Dedifferentiated amniotic fluid mesenchymal stem cell (primary cell): ENCODE data around the gene MAD2L1.
"Not testable (repeated sequence)": the region's sequence is repeated elsewhere in the genome, so short reads cannot be mapped to it uniquely, and the experiment has no call there.

ENCODE experiments used
- DNase-seq: peaks from one replicate; pipeline ENCODE4 v3.0.0-alpha.2; 2016; ENCODE audit errors: extremely low spot score

MAD2L1 gene

DNA sequence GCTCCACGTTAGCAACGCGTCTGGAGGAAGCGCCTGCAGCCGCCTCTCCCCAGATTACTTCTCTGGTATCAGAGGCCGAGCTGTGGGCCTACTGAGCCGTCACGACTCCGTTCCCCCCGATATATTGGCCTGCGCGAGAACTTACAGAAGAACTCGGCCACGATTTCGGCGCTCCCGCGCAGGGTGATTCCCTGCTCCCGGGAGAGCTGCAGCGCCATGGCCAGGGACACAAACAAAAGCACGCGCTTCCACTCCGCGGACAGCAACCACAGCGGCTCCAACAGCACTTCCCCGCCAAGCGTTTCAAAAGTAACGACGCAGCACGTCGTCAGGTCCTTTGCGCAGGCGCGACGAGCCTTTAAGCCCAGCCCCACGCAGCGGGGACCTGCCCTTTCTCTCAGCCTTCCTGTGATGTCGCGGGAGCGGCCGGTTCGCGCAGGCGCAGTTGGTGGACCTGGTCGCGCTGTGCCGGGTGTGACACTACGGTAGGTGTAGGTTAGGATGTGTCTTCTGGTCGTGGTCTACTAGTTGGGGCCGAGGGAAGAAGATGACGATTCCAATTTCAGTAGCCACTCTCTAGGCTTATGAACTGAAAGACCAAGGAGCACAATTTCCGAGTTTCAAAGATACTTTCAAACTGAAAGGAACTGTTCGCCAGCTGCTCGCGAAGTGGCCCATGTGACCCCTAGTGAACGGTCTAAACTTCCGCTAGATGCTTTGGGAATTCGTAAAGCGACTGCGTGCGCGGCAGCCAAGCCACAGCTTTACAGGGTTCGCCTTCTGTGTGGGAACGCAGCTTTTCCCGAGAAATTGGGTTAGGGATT, at the start of gene MAD2L1:
MAD2L1 (minus strand) TSS at position 332 of the 824 bp plus-strand sequence; CDS start at position 218, 114 bp downstream.
- peak; percentile 99 for DNase-seq

DNA sequence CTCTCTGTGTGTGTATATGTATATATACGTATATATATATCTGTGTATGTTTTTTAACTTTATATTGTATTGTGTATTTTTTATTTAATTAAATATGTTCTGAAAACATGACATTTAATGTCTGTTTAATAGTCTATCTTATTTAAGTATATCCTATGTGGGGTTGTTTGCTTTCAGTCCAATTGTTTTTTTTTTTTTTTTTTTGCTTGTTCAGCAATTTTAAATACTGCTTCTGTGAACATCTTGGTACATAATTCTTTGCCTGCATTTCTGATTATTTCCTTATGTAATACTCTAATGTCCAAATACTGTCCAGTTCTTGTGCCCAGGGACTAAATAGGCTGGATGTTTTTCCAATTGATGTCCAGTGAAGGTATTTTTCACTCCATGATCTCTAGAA, 45.1 kb upstream of the MAD2L1 start:
- DNase-seq = no peak

DNA sequence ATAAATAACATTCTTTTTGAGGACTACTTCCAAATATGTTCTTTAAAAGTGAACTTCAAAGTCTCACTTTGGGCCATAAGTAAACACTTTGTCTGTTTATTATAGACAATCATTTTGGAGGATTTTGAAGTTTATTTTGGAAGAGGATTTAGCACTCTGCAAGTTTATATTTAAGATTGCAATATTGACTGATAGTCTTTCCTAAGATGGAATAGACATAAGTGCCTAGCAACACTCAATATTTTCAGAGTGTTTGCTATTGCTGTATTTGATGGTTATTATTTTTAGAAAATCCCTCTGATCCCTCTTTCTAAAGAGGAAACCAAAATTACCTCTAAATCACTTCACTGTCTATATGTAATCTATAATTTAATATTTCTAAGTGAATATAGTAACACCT, 42.8 kb upstream of the MAD2L1 start:
- no peak for DNase-seq

GRCh38 chr4:120105472-120105871, 38.8 kb upstream of the MAD2L1 start:
- no peak for DNase-seq

DNA sequence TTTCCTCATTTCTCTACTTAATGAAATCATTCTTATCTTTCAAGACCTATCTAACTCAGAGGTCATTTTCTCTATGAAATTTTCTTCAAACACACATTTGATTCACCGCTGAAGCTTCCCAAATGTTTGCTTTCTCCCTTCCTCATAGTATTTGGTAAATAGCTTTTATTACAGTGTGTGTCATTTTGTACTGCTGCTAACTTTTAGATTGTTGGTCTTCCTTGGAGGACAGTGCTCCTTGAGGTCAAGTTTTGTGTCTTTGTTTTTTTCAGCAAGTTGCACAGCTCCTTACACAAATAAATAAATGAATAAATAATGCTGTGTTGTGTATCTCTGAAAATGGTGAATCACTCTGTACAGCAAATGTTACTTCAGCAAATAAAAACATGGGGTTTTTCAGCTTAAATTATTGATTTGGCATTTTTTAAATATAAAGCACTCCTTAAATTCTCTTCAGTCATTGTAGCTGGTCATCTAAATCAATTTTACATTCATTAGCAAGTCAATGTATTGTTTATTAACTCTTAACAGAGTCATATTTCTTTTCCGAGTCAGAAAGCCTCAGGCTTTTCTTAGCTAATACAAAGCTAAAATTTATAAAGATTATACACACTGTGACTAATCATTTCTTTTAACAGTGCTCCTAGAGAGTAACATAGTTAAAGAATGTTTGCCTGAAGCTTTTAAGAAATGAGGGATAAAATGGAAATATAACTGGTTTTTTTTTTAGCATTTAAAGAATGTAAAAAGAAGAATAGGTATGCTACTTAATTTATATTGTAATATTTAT, 30.1 kb upstream of the MAD2L1 start:
- DNase-seq = no peak

DNA sequence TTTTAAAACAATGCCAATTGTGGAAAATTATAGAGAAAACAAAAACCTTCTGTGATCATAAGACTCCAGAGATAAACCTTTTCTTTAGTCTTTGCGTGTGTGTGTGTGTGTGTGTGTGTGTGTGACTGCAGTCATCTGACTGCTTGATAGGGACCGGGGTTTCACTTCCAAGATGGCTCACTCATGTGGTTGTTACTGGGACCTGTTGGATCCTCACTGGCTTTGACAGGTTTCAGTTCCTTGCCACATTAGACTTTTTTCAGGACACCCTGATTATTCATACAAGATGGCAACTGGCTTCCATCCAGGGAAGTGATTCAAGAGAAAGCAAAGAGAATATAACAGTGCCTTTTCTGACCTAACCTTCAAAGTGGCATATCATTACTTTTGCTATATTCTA, 21.9 kb upstream of the MAD2L1 start:
- DNase-seq = no peak

DNA sequence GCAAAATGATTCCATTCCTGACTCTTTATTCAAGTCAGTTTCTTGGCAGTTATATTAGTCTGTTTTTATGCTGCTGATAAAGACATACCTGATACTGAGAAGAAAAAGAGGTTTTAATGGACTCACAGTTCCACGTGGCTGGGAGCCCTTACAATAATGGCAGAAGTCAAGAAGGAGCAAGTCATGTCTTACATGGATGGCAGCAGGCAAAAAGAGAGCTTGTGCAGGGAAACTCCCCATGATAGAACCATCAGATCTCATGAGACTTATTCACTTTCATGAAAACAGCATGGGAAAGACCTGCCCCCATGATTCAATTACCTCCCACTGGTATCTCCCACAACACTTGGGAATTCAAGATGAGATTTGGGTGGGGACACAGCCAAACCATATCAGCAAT, 21.4 kb upstream of the MAD2L1 start:
- not testable (repeated sequence) for DNase-seq

DNA sequence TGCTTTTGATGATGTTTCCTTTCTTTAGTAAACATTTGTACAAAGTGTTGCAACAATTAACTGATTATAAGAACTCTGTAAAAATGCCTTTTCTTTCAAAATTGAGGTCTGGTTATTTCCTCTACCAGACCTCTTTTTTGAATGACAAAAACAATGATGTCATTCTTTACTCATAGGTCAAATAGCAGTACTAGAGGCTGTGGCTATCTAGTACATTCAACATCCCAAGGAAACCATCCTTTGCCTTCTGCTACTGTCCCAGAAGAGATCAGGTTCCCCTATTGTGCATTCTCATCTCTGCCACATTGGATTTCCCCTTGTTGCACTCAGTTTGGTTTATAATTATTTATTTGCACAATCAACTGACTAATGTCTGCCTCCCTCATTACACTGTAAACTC, 19.1 kb upstream of the MAD2L1 start:
- no peak for DNase-seq

GRCh38 chr4:120084327-120084726, 17.7 kb upstream of the MAD2L1 start:
- no peak for DNase-seq

DNA sequence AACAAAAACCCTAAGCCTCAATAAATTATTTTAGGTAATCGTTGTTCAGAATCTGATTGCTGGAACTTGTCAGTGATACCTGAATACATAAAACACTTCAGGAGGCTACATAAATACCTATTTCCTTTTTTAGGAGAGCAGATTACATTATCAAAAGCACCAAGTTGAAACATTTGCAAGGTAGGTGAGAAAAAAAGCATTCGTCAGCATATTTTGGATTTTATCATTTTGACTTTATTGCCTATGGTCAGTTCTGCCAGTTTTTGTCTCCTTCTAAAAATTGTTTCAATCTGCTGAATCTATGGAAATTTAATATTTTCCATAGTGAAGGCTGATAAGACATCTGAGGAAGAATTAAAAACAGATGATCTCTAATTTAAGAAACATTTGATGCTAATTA, 16.5 kb upstream of the MAD2L1 start:
- DNase-seq = no peak

GRCh38 chr4:120082251-120082650, 15.6 kb upstream of the MAD2L1 start:
- no peak for DNase-seq

GRCh38 chr4:120081726-120082125, 15.1 kb upstream of the MAD2L1 start:
- DNase-seq = no peak

DNA sequence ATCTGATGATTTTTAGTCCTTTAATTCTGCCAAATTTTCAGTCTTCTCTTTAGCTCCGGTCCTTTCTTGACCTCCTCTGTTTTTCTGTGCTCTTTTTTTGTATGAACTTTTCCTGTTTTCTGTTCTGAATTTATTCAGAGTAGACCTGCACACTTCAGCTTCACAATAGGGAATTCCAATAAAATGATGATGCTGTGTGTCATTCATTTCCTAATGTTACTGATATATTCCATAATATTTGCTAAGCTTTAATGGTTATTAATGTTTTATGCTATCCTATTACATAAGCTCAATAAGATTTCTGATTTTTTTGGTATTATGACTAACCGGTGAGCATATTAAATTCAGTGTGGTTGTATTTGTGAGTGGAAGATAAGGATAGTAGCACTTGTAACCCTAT, 13.9 kb upstream of the MAD2L1 start:
- no peak for DNase-seq

DNA sequence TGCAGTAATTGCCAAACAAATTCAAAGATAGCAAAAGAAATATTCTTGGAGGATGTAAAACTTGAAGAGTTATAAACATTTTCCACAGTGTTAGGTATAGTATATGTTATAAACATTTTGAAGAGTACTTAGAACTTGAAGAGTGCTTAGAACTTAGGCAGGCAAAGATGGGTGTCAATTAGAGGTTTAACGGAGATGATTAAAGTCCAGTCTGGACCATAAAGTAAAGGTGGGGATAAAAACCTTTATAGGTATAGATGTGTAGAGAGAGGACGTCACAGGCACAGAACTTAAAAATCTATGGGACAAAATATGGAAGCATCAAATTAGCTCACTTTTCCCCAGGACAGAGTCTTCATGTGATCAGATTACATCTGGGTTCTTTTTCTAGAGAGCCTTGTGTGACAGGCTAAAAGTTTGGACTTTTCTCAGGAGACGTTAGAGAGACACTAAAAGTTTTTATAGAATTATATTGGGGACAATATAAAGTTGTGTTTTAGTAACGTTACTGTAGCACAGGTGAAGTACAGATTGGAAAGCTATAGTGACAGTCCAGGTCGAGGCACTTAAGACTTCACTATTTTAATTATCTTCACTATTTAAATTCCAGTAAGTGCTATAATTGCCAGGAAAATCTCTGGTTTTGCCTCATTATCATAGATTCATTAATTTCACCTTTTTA, 13.3 kb upstream of the MAD2L1 start:
- no peak for DNase-seq

DNA sequence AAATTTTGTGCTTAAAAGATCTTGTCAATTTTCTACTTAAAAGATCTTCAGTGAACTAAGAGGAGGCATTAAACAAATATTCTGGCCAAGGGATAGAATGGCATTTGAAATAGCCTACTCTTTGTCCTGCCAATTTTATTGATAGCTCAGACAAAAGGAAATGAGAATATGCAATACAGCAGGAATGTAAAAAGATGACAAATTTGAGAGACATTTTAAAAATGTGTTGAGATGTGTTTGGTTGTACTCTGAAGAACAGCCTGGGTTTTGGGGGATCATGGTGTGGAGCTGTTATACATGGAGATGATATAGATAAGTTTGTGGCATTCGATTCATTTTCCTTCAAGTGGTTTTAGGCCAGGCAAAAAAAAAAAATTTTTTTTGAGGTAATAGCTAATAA, 11.6 kb upstream of the MAD2L1 start:
- no peak for DNase-seq

DNA sequence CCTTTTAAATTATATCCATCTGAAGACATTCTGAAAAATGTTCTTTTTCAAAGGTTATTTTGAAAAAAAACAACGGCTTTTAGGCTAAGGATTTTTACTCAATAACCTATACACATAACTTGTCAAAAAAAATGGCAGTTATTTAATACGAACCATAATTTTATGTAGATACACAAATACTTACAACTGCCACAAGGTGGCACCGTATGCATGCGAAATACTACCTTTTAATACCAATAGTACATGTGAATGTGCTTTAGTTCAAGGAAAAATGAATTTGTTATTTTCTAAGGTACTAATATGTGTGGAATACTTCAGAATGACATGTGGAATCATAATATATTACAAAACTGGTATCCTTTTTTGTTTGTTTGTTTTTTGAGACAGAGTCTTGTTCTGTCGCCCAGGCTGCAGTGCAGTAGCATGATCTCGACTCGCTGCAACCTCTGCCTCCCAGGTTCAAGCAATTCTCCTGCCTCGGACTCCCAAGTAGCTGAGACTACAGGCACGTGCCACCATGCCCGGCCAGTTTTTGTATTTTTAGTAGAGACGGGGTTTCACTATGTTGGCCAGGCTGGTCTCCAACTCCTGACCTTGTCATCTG, 4.6 kb upstream of the MAD2L1 start:
- DNase-seq = peak; percentile 76

DNA sequence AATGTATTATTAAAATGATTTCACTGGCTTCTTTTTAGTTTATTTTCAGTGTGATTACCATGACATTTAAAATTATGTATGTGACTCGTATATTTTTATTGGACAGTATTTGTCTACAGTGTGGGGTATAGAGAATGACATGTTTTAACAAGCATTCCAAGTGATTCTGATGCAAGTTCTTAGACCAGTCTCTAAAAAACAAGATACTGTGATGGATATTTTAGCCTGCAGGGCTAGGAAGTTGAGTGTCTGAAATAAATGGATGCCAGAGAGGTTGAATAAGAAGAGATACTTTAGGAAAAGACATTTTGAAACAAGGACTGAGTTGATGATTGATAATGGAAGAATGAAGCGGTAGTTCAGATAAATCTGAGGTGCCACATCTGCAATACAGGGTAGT, 3.5 kb upstream of the MAD2L1 start:
- peak; percentile 39 for DNase-seq

DNA sequence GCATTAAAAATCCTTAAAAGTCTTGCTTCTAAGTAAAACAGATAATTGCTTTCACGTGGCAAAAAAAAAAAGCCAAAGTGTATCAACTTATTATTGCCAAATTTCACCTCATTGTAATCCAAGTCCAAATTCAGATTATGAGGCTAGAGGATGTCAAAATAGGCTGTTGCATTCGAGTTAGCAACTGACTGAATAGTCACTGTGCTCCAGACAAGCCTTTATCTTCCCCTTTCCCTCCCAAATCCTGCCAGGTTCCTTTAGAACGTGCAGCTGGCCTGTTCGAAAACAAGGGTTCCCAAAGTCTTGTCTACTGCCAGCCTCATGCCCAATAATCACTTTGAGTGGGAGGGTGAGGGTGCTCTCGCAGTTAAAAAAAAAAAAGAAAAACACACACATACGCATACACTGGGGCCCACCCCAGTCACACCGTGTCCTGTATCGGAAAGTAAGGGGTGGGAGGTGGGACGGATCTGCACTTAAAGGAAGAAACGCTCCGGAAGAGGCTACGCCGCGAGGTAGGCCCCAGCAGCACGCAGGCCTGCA, 603 bp downstream of the MAD2L1 start:
- no peak for DNase-seq

GRCh38 chr4:120064887-120065286, 1.8 kb downstream of the MAD2L1 start:
- DNase-seq = no peak

DNA sequence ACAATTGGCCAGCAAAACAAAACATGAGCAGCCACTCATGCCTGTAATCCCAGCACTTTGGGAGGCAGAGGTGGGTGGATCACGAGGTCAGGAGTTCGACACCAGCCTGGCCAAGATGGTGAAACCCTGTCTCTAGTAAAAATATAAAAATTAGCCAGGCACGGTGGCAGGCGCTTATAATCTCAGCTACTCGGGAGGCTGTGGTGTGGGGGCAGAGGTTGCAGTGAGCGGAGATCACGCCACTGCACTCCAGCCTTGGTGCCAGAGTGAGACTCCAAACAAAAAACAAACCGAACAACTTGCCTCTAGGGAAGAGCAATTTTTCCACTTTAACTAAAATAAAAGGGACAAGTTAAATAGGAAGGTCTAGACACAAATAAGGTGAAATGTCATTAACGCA, 2.9 kb downstream of the MAD2L1 start:
- not testable (repeated sequence) for DNase-seq

DNA sequence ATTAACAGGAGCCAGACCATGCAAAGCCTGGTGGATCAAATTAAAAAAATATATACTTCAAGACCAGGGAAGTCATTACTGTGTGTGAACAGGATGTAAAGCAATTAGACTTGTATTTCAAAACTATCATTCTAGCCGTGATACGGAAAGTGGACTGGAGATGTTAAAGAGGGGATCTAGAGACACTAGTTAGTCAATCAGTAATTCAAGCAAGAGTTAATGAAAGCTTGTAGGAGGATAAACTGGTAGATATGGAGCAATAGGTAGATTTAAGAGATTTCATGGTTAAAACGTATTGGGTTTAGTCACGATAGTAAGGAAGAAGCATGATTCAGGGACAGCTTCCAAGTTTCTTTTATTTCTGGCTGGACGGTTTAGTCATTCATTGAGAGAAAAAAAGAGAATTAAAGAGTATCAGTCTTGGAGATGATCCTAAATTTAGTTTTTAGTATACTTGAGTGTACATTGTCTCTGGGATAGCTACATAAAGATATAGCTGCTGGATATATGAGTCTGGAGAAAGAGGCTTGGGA, 3.9 kb downstream of the MAD2L1 start:
- DNase-seq = no peak

DNA sequence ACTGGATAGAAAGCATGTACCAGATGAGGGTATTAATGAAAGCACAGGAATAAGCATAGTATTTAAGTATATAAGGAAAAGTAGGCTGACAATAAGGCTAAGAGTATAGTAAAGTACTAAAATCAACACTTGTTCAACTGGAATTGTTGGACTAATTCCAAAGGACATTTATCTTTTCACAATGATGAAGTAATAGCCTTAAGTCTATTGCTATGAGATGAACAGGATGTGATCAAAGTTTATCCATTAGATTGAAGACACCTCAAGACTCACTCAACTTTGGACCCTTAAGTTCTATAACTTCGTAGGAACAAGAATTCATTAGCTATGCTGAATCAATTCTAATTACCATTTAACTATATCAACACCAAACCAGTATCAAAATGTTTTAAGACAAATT, 7.6 kb downstream of the MAD2L1 start:
- DNase-seq = no peak
